ENCODE results near the gene ATP1A2.

GRCh38 chr1:160168609-160169369, 53.2 kb downstream of the ATP1A2 start:
- no peak for TF ChIP-seq CTCF (IDR thresholded peaks at IDR 0.05; ENCODE audit: low read depth, low read length, poor library complexity, severe bottlenecking)
- no peak for TF ChIP-seq EZH2phosphoT487 (IDR thresholded peaks at IDR 0.05; ENCODE audit: borderline replicate concordance, low read length)
